Testis (tissue), 2 donors: ENCODE data around the gene SHISA7.

Experiments
- POLR2A ChIP-seq: fragments of 450-650 bp; IDR thresholded peaks from one replicate; pipeline ENCODE4 v1.6.1; 2017; ENCODE audit warnings: antibody characterized with exemption, mild to moderate bottlenecking, moderate library complexity
- TF ChIP-seq, protein P1 (sequence below), 3 experiments: fragments of 450-650 bp in 2 of 3; fragments of 200-600 bp in 1 of 3; sonication (generic) in 1 of 3; IDR thresholded peaks; one replicate each; pipeline ENCODE4 v1.5.1; 2016 to 2019; ENCODE audit warnings: antibody characterized with exemption in 3 of 3, mild to moderate bottlenecking in 2 of 3, moderate library complexity in 1 of 3

DNA sequence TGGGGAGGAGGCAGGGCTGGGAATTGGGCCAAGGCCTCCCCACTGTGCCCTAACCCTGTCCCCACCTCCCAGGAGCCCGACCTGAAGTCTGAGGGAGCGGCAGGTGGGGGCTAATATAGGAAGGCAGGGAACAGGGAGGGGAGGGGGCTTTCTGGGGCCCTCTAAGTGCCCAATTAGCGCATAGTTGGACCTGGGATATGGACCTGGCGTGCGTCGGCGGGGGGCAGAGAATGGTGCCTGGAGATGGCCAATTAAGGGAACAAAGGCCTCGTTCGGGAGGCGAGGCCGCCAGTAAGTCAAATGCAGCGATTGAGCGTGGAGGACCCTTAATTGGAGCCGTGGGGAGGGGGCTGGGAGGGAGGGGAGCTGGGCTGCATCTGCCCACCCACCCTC lies 21.6 kb upstream of the SHISA7 start, which contains the start of gene C19orf85:
- TF ChIP-seq, protein P1, sequence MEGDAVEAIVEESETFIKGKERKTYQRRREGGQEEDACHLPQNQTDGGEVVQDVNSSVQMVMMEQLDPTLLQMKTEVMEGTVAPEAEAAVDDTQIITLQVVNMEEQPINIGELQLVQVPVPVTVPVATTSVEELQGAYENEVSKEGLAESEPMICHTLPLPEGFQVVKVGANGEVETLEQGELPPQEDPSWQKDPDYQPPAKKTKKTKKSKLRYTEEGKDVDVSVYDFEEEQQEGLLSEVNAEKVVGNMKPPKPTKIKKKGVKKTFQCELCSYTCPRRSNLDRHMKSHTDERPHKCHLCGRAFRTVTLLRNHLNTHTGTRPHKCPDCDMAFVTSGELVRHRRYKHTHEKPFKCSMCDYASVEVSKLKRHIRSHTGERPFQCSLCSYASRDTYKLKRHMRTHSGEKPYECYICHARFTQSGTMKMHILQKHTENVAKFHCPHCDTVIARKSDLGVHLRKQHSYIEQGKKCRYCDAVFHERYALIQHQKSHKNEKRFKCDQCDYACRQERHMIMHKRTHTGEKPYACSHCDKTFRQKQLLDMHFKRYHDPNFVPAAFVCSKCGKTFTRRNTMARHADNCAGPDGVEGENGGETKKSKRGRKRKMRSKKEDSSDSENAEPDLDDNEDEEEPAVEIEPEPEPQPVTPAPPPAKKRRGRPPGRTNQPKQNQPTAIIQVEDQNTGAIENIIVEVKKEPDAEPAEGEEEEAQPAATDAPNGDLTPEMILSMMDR (IDR thresholded peaks at IDR 0.05), result no peak
- no peak for TF ChIP-seq POLR2A
